Transverse colon (tissue), 4 donors: ENCODE results near the gene CPAMD8. TPM values are rescaled to one million over a fixed set of nuclear protein-coding genes. Genes with fewer than 3 reads are reported as not detected.
A peak's percentile ranks its signal among the peaks of the same experiment; 100 is the strongest.

Source experiments
- DNase-seq: peaks from one replicate; pipeline ENCODE4 v3.0.0-alpha.2; 2019
- H3K27ac ChIP-seq, 4 donors: fragments of 200-600 bp; sonication (generic); 2 replicates each; pipeline ENCODE4 v1.5.1; 2016 to 2018; ENCODE audit warnings: inconsistent platforms in 4 of 4
- H3K27me3 ChIP-seq: fragments of 200-600 bp; sonication (generic); 2 replicates; pipeline ENCODE4 v1.5.1; 2017; ENCODE audit warnings: inconsistent platforms
- H3K36me3 ChIP-seq, 4 donors: fragments of 200-600 bp; sonication (generic); 2 replicates each; pipeline ENCODE4 v1.5.1; 2017 to 2019; ENCODE audit warnings: inconsistent platforms in 4 of 4
- H3K4me1 ChIP-seq, 4 donors: fragments of 200-600 bp; sonication (generic); 2 replicates each; pipeline ENCODE4 v1.5.1; 2017 to 2020; ENCODE audit warnings: inconsistent platforms in 4 of 4
- H3K4me3 ChIP-seq, 4 donors: fragments of 200-600 bp; sonication (generic); 1 replicate in 1 of 4; 2 replicates in 3 of 4; pipeline versions ENCODE4 v1.5.1 to v1.6.1; 2017 to 2019; ENCODE audit warnings: inconsistent platforms in 4 of 4
- H3K9me3 ChIP-seq, 2 donors: fragments of 200-600 bp; sonication (generic); 2 replicates each; pipeline ENCODE4 v1.5.1; 2017 to 2019; ENCODE audit warnings: inconsistent platforms in 2 of 2
- CTCF ChIP-seq, 5 experiments: fragments of 200-600 bp in 3 of 5; fragments of 450-650 bp in 2 of 5; sonication (generic) in 3 of 5; IDR thresholded peaks; 1 replicate in 2 of 5; 2 replicates in 3 of 5; pipeline ENCODE4 v1.5.1; 2016 to 2017; ENCODE audit warnings: antibody characterized with exemption in 5 of 5, inconsistent platforms in 3 of 5, mild to moderate bottlenecking in 2 of 5, moderate library complexity in 1 of 5
- EP300 ChIP-seq: sonication (generic); formaldehyde crosslinking; IDR thresholded peaks from one replicate; pipeline ENCODE4 v1.6.1; 2017; ENCODE audit warnings: antibody characterized with exemption, low read depth
- POLR2A ChIP-seq: fragments of 450-650 bp; IDR thresholded peaks from one replicate; pipeline ENCODE4 v1.6.1; 2016; ENCODE audit warnings: antibody characterized with exemption, mild to moderate bottlenecking, moderate library complexity
- POLR2AphosphoS5 ChIP-seq, 3 donors: sonication (generic); formaldehyde crosslinking; IDR thresholded peaks; one replicate each; pipeline ENCODE4 v1.6.1; 2016; ENCODE audit warnings: antibody characterized with exemption in 3 of 3
- WGBS, 2 donors: methylation state at CpG; one replicate each; pipeline ENCODE4 v1.1.5; 2018; ENCODE audit warnings: low coverage in 1 of 2; 5-methylcytosine and 5-hydroxymethylcytosine counted together
- in situ Hi-C, 4 donors: fragments of 200-750 bp; cut with MboI; loops; one replicate each; pipeline versions ENCODE4 v1.15.0 to v1.15.1; 2017; ENCODE audit warnings: low sequenced_read_pairs in 3 of 4, low pct_ligation_motif_present in 1 of 4, low pct_unique_long_range_greater_than_20kb in 1 of 4
- intact Hi-C: fragments of 100-400 bp; cut with DNase I; formaldehyde crosslinking; loops from one replicate; pipeline ENCODE4 v1.15.1; 2023; ENCODE audit warnings: low total_unique reads
- total RNA-seq, 4 donors: library from RNA; depleted of rRNA; stranded (reverse); fragments of >200 nt; gene quantifications; one replicate each; pipeline ENCODE4 v1.1.0, GENCODE V29; 2016

The CPAMD8 gene
- total RNA-seq, 4 donors from 2014 or later: 1.4 to 20.9 (median 7.7) TPM

GRCh38 chr19:16889883-16890460 is 136.6 kb downstream of the CPAMD8 start:
- in situ Hi-C loops (no loop called here), intact Hi-C loops (no loop called here)
- H3K4me1 ChIP-seq: peaks cover 0 to 12% (median 2%) of the 10 kb centered on the region in 4 donors
- peak overlapping the region; percentile 45 to 71 (median 56) for H3K27ac ChIP-seq
- no peaks in the 10 kb centered on the region for H3K27me3 ChIP-seq
- no peak for TF ChIP-seq POLR2AphosphoS5 (IDR thresholded peaks at IDR 0.05)
- no peak for TF ChIP-seq CTCF (IDR thresholded peaks at IDR 0.05)
- no peak for DNase-seq
- H3K4me3 ChIP-seq: peak overlapping the region in 1 of 4 donors; percentile 20
- H3K9me3 ChIP-seq: no peaks in the 10 kb centered on the region
- H3K36me3 ChIP-seq: no peaks in the 10 kb centered on the region
- 97% methylated on average over 27 of the region's 48 CpGs; no CpG with 5 or more reads in 1 of the 2 donors for WGBS, 2 donors

GRCh38 chr19:16889366-16889882 is 137.2 kb downstream of the CPAMD8 start:
- H3K4me3 ChIP-seq: peak overlapping the region in 2 of 4 donors; percentile 14 to 20
- no peaks in the 10 kb centered on the region for H3K9me3 ChIP-seq
- no peak for DNase-seq
- 79% methylated on average over 22 of the region's 22 CpGs; no CpG with 5 or more reads in 1 of the 2 donors for WGBS, 2 donors
- in situ Hi-C loops (no loop called here), intact Hi-C loops (no loop called here)
- peak overlapping the region; percentile 45 to 71 (median 56) for H3K27ac ChIP-seq
- H3K36me3 ChIP-seq: no peaks in the 10 kb centered on the region
- H3K27me3 ChIP-seq: no peaks in the 10 kb centered on the region
- TF ChIP-seq CTCF (IDR thresholded peaks at IDR 0.05) (no peak), POLR2A (no peak), EP300 (no peak), POLR2AphosphoS5 (IDR thresholded peaks at IDR 0.05) (no peak)
- H3K4me1 ChIP-seq: peaks cover 0 to 12% (median 2%) of the 10 kb centered on the region in 4 donors

GRCh38 chr19:16888629-16889365 is 137.8 kb downstream of the CPAMD8 start, which contains the start of gene F2RL3:
TSS of gene F2RL3 (plus strand) at chr19:16888999. CDS start at chr19:16889190, 191 bp downstream.
- peak within 1 kb of the TSS; percentile 45 to 71 (median 56) for H3K27ac ChIP-seq
- 44% methylated on average over 28 of the region's 31 CpGs; no CpG with 5 or more reads in 1 of the 2 donors for WGBS, 2 donors
- in situ Hi-C loops: no loop called here
- peak within 1 kb of the TSS in 2 of 4 donors; percentile 14 to 20 for H3K4me3 ChIP-seq
- intact Hi-C loops: no loop called here
- TF ChIP-seq EP300 (peak; percentile 53), POLR2A (no peak), POLR2AphosphoS5 (IDR thresholded peaks at IDR 0.05) (peak; percentile 70 to 88 (median 80)), CTCF (IDR thresholded peaks at IDR 0.05) (no peak)
- peaks cover 0 to 9% (median 2%) of the 10 kb centered on the region in 4 donors for H3K4me1 ChIP-seq
- H3K9me3 ChIP-seq: no peaks in the 10 kb centered on the region
- peak; percentile 70 for DNase-seq
- H3K27me3 ChIP-seq: no peaks in the 10 kb centered on the region
- no peaks in the 10 kb centered on the region for H3K36me3 ChIP-seq
